ENCODE measurements around the gene ABCB1. TPM values are rescaled to one million over a fixed set of nuclear protein-coding genes. Genes with fewer than 3 reads are reported as not detected.
"Not testable (repeated sequence)": the region's sequence is repeated elsewhere in the genome, so short reads cannot be mapped to it uniquely, and the experiment has no call there.

The ABCB1 gene
- polyA plus RNA-seq, 1 donor (not counting 4 experiments of a cell fraction or from before 2014, with no cell fraction given), result 0.13 TPM

DNA sequence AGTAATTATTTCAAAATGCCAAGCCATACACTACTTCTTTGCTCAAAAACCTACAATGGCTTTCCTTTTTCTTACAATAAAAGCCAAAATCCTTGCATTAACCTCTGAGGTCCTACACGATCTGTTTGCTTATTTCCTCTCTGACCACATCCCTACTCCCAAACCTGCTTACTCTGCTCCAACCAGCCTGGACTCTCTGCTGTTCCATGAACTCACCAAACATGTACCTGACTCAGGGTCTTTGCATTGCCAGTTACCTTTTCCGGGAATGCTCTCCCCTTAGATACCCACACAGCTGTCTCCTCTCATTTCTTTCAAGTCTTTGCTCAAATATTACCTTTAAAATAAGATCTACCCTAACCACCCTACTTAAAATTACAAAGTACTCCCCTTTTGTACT is 127.5 kb downstream of the ABCB1 start:
- H3K4me2 ChIP-seq (ENCODE audit: control insufficient read depth, extremely low read depth, insufficient read depth, low read depth, low read length), result no peak overlapping the region
- no peak for FAIRE-seq
- no peak overlapping the region for H3K4me3 ChIP-seq (ENCODE audit: control insufficient read depth in 2 of 3, extremely low read depth in 1 of 3, insufficient read depth in 2 of 3, low read depth in 1 of 3, low read length in 3 of 3)
- H3K4me1 ChIP-seq (ENCODE audit: control insufficient read depth, extremely low read depth, insufficient read depth, low read length), result no peaks in the 10 kb centered on the region
- no peaks in the 10 kb centered on the region for H3K36me3 ChIP-seq (ENCODE audit: control insufficient read depth in 2 of 2, extremely low read depth in 1 of 2, insufficient read depth in 2 of 2, low read length in 2 of 2)
- TF ChIP-seq EZH2 (IDR thresholded peaks at IDR 0.05; ENCODE audit: low read length), result no peak
- TF ChIP-seq, protein P1, sequence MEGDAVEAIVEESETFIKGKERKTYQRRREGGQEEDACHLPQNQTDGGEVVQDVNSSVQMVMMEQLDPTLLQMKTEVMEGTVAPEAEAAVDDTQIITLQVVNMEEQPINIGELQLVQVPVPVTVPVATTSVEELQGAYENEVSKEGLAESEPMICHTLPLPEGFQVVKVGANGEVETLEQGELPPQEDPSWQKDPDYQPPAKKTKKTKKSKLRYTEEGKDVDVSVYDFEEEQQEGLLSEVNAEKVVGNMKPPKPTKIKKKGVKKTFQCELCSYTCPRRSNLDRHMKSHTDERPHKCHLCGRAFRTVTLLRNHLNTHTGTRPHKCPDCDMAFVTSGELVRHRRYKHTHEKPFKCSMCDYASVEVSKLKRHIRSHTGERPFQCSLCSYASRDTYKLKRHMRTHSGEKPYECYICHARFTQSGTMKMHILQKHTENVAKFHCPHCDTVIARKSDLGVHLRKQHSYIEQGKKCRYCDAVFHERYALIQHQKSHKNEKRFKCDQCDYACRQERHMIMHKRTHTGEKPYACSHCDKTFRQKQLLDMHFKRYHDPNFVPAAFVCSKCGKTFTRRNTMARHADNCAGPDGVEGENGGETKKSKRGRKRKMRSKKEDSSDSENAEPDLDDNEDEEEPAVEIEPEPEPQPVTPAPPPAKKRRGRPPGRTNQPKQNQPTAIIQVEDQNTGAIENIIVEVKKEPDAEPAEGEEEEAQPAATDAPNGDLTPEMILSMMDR (optimal IDR thresholded peaks at IDR 0.05 in 1 of 3, IDR thresholded peaks at IDR 0.05 in 1 of 3, conservative IDR thresholded peaks at IDR 0.05 in 1 of 3; ENCODE audit: extremely low read depth in 1 of 3, insufficient read depth in 2 of 3, low read length in 3 of 3), result no peak
- no peaks in the 10 kb centered on the region for H3K79me2 ChIP-seq (ENCODE audit: control insufficient read depth, insufficient read depth, low read length)
- H3K27me3 ChIP-seq (ENCODE audit: control insufficient read depth, extremely low read depth, insufficient read depth, low read length), result peaks cover 23% of the 10 kb centered on the region
- H3K9me3 ChIP-seq (ENCODE audit: control insufficient read depth, low read depth, low read length), result no peaks in the 10 kb centered on the region
- H4K20me1 ChIP-seq (ENCODE audit: control insufficient read depth, extremely low read depth, insufficient read depth, low read length), result no peaks in the 10 kb centered on the region
- no peak overlapping the region for H3K9ac ChIP-seq (ENCODE audit: control insufficient read depth, extremely low read depth, insufficient read depth, low read length)
- no peak for DNase-seq (ENCODE audit: low read depth, low spot score)
- no peaks in the 10 kb centered on the region for H3K9me1 ChIP-seq (ENCODE audit: control insufficient read depth, extremely low read depth, insufficient read depth, low read length)
- H3K27ac ChIP-seq (ENCODE audit: control insufficient read depth, insufficient read depth, low read length), result no peak overlapping the region
- no peak overlapping the region for H2AFZ ChIP-seq (ENCODE audit: control insufficient read depth, low read length)
- dilution Hi-C loops (cut with MboI; ENCODE audit: extremely low pct_ligation_motif_present, low sequenced_read_pairs), result no loop called here

DNA sequence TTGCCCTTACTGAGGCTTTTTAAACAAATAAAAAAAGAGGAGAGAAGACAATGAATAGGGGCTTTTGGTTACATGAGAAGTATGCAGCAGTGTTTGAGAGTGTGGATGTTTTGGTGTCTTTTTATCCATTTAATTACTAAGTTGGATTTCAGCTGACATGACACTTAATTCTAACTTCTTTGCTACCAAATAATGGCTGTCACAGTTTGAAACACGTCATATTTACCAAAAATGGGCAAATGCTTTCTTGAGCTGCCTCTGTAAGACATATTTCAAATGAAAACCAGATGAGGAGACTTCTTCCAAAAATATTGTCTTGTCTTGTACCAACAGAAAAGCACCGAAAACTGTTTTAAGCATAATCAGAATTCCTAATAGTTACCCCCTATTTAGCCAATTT is 129.2 kb downstream of the ABCB1 start:
- Histone ChIP-seq H2AFZ (ENCODE audit: control insufficient read depth, low read length) (no peak overlapping the region), H3K27me3 (ENCODE audit: control insufficient read depth, extremely low read depth, insufficient read depth, low read length) (peaks cover 20% of the 10 kb centered on the region), H3K79me2 (ENCODE audit: control insufficient read depth, insufficient read depth, low read length) (no peaks in the 10 kb centered on the region), H4K20me1 (ENCODE audit: control insufficient read depth, extremely low read depth, insufficient read depth, low read length) (no peaks in the 10 kb centered on the region), H3K9me3 (ENCODE audit: control insufficient read depth, low read depth, low read length) (no peaks in the 10 kb centered on the region), H3K36me3 (ENCODE audit: control insufficient read depth in 2 of 2, extremely low read depth in 1 of 2, insufficient read depth in 2 of 2, low read length in 2 of 2) (no peaks in the 10 kb centered on the region), H3K9ac (ENCODE audit: control insufficient read depth, extremely low read depth, insufficient read depth, low read length) (no peak overlapping the region), H3K4me2 (ENCODE audit: control insufficient read depth, extremely low read depth, insufficient read depth, low read depth, low read length) (no peak overlapping the region), H3K4me3 (ENCODE audit: control insufficient read depth in 2 of 3, extremely low read depth in 1 of 3, insufficient read depth in 2 of 3, low read depth in 1 of 3, low read length in 3 of 3) (no peak overlapping the region), H3K4me1 (ENCODE audit: control insufficient read depth, extremely low read depth, insufficient read depth, low read length) (no peaks in the 10 kb centered on the region), H3K27ac (ENCODE audit: control insufficient read depth, insufficient read depth, low read length) (no peak overlapping the region), H3K9me1 (ENCODE audit: control insufficient read depth, extremely low read depth, insufficient read depth, low read length) (no peaks in the 10 kb centered on the region)
- TF ChIP-seq, protein P1 (optimal IDR thresholded peaks at IDR 0.05 in 1 of 3, IDR thresholded peaks at IDR 0.05 in 1 of 3, conservative IDR thresholded peaks at IDR 0.05 in 1 of 3; ENCODE audit: extremely low read depth in 1 of 3, insufficient read depth in 2 of 3, low read length in 3 of 3), result no peak
- TF ChIP-seq EZH2 (IDR thresholded peaks at IDR 0.05; ENCODE audit: low read length), result no peak
- dilution Hi-C loops (cut with MboI; ENCODE audit: extremely low pct_ligation_motif_present, low sequenced_read_pairs), result no loop called here
- no peak for DNase-seq (ENCODE audit: low read depth, low spot score)
- no peak for FAIRE-seq

DNA sequence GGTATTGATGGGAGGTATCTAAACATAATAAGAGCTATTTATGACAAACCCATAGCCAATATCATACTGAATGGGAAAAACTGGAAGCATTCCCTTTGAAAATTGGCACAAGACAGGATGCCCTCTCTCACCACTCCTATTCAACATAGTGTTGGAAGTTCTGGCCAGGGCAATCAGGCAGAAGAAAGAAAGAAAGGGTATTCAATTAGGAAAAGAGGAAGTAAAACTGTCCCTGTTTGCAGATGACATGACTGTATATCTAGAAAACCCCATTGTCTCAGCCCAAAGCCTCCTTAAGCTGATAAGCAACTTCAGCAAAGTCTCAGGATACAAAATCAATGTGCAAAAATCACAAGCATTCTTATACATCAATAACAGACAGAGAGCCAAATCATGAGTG is 131.5 kb downstream of the ABCB1 start:
- H3K4me3 ChIP-seq (ENCODE audit: control insufficient read depth in 2 of 3, extremely low read depth in 1 of 3, insufficient read depth in 2 of 3, low read depth in 1 of 3, low read length in 3 of 3); H4K20me1 ChIP-seq (ENCODE audit: control insufficient read depth, extremely low read depth, insufficient read depth, low read length); H3K79me2 ChIP-seq (ENCODE audit: control insufficient read depth, insufficient read depth, low read length); FAIRE-seq; H3K9me3 ChIP-seq (ENCODE audit: control insufficient read depth, low read depth, low read length); H3K9ac ChIP-seq (ENCODE audit: control insufficient read depth, extremely low read depth, insufficient read depth, low read length); H3K4me1 ChIP-seq (ENCODE audit: control insufficient read depth, extremely low read depth, insufficient read depth, low read length); H3K4me2 ChIP-seq (ENCODE audit: control insufficient read depth, extremely low read depth, insufficient read depth, low read depth, low read length); dilution Hi-C loops (cut with MboI; ENCODE audit: extremely low pct_ligation_motif_present, low sequenced_read_pairs); H2AFZ ChIP-seq (ENCODE audit: control insufficient read depth, low read length); H3K27me3 ChIP-seq (ENCODE audit: control insufficient read depth, extremely low read depth, insufficient read depth, low read length); H3K27ac ChIP-seq (ENCODE audit: control insufficient read depth, insufficient read depth, low read length); DNase-seq (ENCODE audit: low read depth, low spot score); H3K9me1 ChIP-seq (ENCODE audit: control insufficient read depth, extremely low read depth, insufficient read depth, low read length); H3K36me3 ChIP-seq (ENCODE audit: control insufficient read depth in 2 of 2, extremely low read depth in 1 of 2, insufficient read depth in 2 of 2, low read length in 2 of 2): not testable (repeated sequence)

DNA sequence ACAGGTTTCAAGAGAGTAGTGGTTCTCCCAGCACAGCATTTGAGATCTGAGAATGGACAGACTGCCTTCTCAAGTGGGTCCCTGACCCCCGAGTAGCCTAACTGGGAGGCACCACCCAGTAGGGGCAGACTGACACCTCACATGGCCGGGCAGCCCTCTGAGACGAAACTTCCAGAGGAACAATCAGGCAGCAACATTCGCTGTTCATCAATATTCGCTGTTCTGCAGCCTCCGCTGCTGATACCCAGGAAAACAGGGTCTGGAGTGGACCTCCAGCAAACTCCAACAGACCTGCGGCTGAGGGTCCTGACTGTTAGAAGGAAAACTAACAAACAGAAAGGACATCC is 135.2 kb downstream of the ABCB1 start:
- H3K36me3 ChIP-seq (ENCODE audit: control insufficient read depth in 2 of 2, extremely low read depth in 1 of 2, insufficient read depth in 2 of 2, low read length in 2 of 2); H3K79me2 ChIP-seq (ENCODE audit: control insufficient read depth, insufficient read depth, low read length); H3K9me3 ChIP-seq (ENCODE audit: control insufficient read depth, low read depth, low read length); H3K27ac ChIP-seq (ENCODE audit: control insufficient read depth, insufficient read depth, low read length); FAIRE-seq; H3K4me3 ChIP-seq (ENCODE audit: control insufficient read depth in 2 of 3, extremely low read depth in 1 of 3, insufficient read depth in 2 of 3, low read depth in 1 of 3, low read length in 3 of 3); H3K9me1 ChIP-seq (ENCODE audit: control insufficient read depth, extremely low read depth, insufficient read depth, low read length); H3K4me1 ChIP-seq (ENCODE audit: control insufficient read depth, extremely low read depth, insufficient read depth, low read length); H3K4me2 ChIP-seq (ENCODE audit: control insufficient read depth, extremely low read depth, insufficient read depth, low read depth, low read length); H2AFZ ChIP-seq (ENCODE audit: control insufficient read depth, low read length); H4K20me1 ChIP-seq (ENCODE audit: control insufficient read depth, extremely low read depth, insufficient read depth, low read length); H3K9ac ChIP-seq (ENCODE audit: control insufficient read depth, extremely low read depth, insufficient read depth, low read length); DNase-seq (ENCODE audit: low read depth, low spot score); dilution Hi-C loops (cut with MboI; ENCODE audit: extremely low pct_ligation_motif_present, low sequenced_read_pairs); H3K27me3 ChIP-seq (ENCODE audit: control insufficient read depth, extremely low read depth, insufficient read depth, low read length): not testable (repeated sequence)

Data from keratinocyte (primary cell).